GM18868 (cell line): ENCODE data around the gene FAM193A.
"Not testable (repeated sequence)": the region's sequence is repeated elsewhere in the genome, so short reads cannot be mapped to it uniquely, and the experiment has no call there.

Source experiments
- ATAC-seq: cut with Tn5 transposase; IDR thresholded peaks from one replicate; pipeline ENCODE4 v1.9.1; 2021; ENCODE audit warnings: mild to moderate bottlenecking, moderate library complexity; ENCODE audit not compliant: unreplicated experiment

The FAM193A gene

GRCh38 chr4:2572076-2572475 is 35.6 kb downstream of the FAM193A start:
- ATAC-seq = no peak

- ATAC-seq = no peak
Measured at GRCh38 chr4:2572866-2573265, 36.4 kb downstream of the FAM193A start.

- ATAC-seq = no peak
Measured at GRCh38 chr4:2574009-2574408, 37.6 kb downstream of the FAM193A start.

DNA sequence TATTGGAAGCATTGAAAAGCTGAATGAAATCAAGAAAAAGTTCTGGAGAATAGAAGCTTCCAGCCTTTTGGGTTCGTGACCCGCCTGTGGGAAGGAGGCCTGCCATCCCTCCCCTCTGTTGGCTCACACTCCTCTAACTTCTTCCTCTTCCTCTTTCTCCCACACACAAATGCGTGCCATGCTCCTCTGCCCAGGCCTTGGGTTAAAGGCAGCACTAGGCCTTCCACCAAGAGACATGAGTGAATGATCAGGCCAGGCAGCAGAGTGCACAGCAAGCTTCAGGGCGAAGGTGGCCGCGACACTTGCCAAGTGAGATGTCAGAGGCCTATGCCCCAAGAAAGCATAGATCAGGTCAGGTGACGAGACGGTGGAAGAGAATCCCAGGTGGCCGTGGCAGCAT is 38.4 kb downstream of the FAM193A start:
- ATAC-seq = no peak

GRCh38 chr4:2576290-2576689 is 39.8 kb downstream of the FAM193A start:
- no peak for ATAC-seq

- no peak for ATAC-seq
Measured at GRCh38 chr4:2578106-2578505, 41.7 kb downstream of the FAM193A start.

DNA sequence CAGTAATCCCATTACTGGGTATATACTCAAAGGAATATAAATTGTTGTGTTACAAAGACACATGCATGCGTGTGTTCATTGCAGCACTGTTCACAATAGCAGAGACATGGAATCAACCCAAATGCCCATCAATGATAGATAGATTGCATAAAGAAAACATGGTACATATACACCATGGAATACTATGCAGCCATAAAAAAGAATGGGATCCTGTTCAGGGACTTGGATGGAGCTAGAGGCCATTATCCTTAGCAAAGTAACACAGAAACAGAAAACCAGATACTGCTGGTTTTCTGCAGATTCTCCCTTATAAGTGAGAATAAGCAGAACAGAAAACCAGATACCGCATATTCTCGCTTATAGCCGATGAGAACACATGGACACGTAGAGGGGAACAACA is 43.5 kb downstream of the FAM193A start:
- ATAC-seq = no peak

GRCh38 chr4:2583092-2583491 is 46.6 kb downstream of the FAM193A start:
- ATAC-seq = no peak

GRCh38 chr4:2583517-2583916 is 47.1 kb downstream of the FAM193A start:
- no peak for ATAC-seq

- no peak for ATAC-seq
Measured at GRCh38 chr4:2586502-2586901, 50.1 kb downstream of the FAM193A start.

DNA sequence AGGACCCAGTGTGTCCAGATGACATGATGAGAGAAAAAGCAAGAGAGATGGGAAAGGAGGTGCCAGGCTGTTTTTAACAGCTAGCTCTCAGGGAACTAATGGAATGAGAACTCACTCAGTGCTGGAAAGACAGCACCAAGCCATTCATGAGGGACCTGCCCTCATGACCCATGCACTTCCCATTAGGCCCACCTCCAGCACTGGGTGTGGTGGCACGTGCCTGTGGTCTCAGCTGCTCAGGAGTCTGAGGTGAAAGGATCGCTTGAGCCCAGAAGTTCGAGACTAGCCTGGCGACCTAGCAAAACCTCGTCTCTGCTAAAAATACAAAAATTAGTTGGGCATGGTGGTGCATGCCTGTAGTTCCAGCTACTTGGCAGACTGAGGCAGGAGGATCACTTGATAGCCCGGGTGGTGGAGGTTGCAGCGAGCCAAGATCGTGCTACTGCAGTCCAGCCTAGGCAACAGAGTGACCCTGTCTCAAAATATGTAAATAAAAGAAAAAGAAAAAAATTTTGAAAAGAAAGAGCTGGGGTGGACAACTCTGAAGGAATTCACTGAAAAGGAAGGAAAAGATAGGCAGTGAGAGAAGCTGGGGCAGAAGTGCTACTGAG is 50.9 kb downstream of the FAM193A start:
- no peak for ATAC-seq

- no peak for ATAC-seq
Measured at GRCh38 chr4:2588259-2588658, 51.8 kb downstream of the FAM193A start.

DNA sequence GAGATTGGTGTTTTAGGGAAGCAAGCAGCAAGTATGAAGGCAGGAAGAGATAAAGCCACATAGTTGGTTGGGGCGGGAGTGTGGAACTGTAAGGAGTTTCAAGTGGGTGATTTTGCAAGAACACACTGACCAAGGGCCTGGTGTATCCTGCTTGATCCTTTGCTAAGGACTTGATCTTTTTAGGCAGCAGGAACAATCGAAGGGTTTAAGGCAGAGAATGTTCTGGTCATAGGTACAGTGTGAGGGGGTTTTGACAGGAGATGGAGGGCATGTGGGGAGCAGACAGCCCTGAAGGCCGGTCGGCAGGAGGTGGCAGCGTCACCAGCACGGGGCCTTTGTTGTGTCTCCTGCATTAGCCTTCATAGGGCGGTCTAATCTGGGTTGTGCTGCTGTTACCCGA is 54.7 kb downstream of the FAM193A start:
- no peak for ATAC-seq

GRCh38 chr4:2592014-2592413 is 55.6 kb downstream of the FAM193A start:
- ATAC-seq = not testable (repeated sequence)

GRCh38 chr4:2592572-2592971 is 56.1 kb downstream of the FAM193A start:
- ATAC-seq = no peak

DNA sequence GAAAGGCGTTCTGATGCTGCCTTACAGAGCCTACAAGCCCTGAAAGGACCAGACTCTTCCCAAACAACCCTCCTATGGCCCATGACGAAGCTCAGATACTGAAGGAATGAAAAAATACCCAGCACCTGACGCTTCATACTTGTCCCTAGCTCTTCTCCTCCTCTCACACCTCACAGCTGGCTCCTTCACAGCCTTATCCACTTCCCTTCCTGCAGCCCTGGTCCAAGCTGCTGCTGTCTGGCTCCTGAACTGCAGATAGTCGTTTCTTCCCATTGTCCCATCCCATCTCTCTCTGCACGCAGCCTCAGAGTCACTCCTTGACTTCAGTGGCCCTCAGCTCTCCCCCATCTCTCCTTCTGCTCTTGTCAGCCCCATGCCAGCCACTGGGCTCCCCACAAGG is 56.6 kb downstream of the FAM193A start:
- no peak for ATAC-seq

DNA sequence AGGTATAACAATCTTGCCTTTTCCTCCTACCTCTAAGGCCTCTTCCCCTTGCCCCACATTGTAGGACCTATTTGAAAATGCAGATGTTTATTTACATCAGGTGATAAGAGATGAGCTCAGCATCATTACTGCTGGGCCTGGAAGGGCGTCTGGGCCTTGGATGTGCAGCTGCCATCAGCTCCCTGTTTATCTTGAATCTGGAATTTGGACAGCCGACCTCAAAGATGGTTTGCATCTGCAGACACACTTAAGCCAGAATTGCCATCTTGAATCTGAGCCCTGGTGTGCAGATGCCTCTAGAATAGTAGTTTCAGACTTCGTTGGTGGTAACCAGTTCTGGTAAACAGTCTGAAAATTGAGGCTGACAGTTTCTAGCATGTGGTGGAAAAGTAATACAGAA is 59.0 kb downstream of the FAM193A start:
- ATAC-seq = no peak

DNA sequence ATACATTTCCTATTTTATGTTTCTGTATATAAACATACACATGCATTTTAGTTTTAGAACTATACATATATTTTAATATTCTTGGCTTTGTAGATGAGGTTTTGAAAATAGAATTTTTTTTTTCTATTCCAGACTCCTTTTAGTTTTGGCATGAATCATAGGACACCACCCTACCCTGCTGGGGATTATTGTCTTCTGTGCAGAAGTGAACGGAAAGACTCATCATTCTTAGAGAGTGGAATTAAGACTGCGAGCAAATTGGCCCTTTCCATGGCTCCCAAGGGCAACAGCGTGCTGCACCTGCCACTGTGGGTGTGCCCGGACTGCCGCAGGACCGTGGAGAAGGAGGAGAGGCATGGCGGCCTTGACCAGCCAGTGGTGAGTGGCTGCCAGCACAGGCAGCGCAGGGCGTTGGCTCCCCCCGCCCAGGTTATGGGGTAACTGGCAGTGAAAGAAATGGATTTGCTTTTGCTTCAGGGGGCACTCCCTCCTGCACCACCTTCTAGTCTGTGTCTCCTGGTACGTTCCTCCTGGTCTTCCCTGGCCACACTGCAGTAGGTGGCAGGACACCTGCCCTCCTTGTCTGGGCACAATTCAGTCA is 59.6 kb downstream of the FAM193A start:
- no peak for ATAC-seq

GRCh38 chr4:2596611-2597010 is 60.2 kb downstream of the FAM193A start:
- ATAC-seq = no peak

DNA sequence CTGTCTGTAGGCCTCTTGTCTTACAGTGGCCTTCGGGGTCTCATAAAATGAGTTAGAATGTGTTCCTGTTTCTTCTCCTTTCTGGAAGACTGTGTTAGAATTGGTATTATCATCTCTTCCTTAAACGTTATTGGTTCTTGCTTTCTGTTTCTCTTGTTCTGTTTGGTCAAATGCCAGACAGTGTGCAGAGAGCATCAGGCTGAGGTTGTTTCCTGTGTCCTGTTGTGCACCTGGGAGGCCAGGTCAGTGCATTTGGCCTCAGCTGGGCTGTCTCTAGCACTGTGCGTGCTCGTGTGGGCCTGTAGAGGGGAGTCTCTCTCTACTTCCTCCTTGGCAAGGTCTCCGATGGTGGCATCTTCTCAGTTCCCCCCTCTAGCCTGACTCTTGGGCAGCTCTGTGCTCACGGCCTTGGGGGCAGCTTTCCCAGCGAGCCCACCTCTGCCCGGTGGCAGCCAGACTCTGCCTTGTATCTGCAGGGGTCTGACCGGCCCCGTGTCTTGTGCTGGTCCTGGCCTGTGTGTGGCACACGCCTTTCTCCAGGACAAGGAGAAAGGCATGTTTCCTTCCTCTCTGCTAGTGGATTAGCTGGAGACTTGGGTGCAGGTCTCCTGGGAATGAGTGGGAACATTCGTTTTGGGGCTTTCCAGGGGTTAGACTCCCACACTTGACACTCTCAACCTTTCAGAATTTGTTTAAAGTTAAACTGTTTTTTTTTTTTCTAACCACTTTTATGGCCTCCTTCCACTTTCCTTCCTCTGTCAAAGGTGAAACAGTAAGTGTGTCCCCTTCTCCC is 62.3 kb downstream of the FAM193A start:
- ATAC-seq = peak; percentile 84

- no peak for ATAC-seq
Measured at GRCh38 chr4:2599304-2599654, 62.8 kb downstream of the FAM193A start.

- no peak for ATAC-seq
Measured at GRCh38 chr4:2600878-2601277, 64.4 kb downstream of the FAM193A start.
